ENCODE results near the gene PLEKHA8.
A peak's percentile ranks its signal among the peaks of the same experiment; 100 is the strongest.

Gene PLEKHA8

DNA sequence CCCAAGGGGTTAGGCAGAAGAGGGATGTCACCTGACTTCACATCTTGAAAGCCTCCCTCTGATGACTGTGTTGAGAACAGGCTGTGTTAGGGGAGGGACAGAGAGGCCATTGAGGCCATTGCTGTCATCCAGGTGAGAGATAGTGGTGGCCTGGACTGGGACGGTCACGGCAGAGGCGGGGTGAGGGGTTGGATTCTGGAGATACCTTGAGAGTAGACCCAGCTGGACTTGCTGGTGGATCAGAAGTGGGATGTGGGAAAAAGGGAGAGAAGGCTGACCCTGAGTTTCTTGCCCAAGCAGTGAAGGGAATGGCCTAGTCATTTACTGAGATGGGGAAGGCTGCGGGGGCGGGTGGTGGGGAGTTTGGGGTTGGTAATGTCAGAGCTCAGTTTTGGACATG is 120.2 kb downstream of the PLEKHA8 start:
- DNase-seq: no peak

DNA sequence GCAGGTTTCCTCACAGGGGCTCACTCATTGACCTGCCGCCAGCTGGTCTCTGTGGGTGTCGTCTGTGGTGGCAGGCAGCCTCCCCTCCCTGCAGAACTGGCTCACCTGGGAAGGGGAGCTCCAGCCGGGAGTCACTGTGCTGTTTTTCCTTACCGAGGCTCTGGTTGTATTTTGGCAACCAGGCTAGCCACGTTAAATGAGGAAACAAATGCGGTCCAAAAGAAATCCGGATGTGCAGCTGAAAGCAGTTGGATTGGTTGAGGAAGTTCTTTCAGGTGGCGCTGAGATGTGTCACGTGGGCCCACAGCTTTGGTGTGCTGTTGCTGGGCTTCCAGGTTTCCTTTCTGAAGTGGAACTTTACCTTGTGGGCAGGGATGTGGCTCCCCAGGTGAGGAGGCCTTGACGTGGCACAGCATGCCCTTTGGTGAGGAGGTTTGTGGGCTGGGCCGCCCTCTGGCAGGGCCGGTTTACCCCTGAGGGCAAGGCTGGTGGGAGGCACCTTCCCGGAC is 120.8 kb downstream of the PLEKHA8 start:
- no peak for DNase-seq

DNA sequence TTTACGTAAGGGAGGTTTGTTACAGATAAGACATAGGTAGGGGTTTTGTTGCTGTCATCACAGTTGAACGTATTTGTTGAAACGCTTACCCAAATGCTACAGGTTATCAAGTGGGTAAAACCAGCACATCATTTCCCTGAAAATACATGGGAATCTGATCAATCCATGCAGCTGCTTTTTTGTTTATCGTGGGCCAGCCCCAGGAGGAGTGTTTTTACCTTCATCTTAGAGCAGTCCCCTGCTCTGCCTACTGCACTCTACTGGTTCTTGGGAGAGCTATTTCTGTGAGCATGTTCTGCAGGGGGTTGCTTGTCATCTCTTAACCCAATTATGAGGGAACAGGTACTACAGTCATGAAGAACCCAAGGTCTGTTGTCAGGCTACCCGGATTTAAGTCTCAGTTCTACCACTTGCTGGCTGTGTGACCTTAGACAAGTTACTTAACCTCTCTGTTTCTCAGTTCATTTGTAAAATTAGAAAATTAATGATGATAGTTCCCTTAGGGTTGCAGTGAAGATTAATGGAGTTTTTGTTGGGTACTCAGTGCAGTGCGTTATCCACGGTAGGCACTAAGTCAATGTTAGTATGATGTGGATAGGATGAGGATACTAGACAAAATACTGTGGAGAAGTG is 121.5 kb downstream of the PLEKHA8 start:
- DNase-seq: no peak

DNA sequence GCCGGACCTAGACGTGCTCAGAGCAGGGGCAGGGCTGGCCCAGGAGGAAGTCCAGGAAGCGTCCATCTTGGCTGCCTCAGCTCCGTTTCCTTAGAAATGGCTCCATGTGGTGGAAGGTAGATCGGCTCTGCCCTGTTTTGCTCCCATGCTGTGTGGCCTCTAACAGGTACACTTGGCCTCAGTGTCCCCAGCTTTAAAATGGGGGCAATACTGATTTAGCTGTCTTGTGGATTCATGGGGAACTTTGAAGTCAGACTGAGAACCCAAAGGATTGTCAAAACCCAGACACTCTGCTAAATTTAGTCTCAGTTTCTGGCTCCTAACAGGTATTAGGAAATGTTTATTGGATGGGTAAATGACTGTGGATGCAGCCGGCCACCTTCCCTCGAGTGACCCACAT is 122.5 kb downstream of the PLEKHA8 start:
- no peak for DNase-seq

DNA sequence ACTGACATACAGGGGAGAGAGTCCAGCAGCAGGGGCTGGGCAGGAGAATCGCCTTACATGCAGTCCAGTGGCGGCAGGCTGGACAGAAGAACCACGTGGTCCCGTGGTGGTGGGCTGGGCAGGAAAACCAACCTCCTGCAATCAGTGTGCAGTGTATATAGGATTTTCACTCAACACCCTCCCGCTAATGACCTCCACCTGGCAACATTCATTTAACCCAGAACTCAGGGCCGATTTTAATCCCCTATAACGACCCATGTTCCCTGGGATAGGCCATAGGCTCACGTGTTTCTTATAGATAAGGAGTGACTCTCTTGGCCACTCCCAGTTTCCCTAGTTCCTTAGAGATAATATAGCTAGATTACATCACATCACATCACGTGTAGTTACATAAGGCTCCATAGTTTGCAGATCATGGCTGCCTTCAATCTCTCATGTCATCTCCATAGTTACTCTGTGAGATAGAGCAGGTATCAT is 125.9 kb downstream of the PLEKHA8 start:
- DNase-seq: no peak

DNA sequence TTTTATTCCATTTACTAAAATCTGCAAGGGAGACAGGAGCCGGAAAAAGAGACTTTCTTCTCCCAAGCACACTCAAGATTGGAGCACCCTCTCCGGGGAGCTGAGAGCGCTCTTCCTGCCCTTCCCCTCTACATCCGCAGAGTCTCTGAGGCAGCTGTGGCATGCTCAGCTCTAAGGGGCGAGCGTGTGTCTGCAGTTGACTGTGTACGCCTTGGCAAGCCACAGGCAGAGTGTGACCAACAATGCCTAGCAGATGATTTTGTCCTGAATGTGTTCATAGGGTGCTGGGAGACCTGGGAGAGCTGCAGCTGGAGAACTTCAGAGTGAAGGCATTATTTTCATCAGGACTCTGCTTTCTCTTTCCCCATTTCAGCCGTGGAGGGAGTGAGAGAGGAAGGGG is 127.3 kb downstream of the PLEKHA8 start:
- DNase-seq: no peak

DNA sequence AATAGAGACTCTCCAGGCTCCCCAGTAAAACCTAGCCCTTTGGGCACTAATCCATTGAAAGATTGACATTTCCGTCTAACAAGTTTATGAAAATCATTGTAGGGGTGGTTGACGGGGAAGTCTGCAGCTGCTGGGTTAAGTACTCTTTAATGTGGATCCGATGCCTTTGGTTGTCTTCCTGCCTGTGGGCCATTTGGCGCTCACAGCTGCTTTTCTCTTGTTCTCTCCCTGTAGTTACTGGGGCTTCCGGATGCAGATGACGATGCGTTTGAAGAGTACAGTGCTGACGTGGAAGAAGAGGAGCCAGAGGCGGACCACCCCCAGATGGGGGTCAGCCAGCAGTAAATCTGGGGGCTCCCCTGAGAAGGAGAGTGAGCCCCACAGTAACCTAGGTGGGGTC is 129.0 kb downstream of the PLEKHA8 start:
- no peak for DNase-seq

DNA sequence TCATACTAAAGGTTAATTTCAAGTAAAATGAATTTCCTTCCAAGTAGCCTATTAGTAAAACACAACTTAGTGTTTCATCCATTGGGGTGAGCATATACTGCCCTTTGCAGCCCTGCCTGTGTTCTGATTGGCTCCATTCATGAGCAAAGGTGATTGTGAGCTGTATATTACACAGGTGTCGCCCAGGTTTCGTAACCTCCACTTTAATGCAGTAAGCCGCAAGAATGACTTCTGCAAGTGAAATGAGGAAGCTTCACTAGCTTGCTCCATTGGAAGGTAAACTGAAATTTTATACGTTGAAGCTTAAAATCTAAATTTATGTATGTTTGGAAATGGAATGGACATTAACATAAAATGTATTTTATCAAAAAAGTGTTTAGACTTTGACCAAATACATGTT is 131.0 kb downstream of the PLEKHA8 start:
- DNase-seq: no peak

DNA sequence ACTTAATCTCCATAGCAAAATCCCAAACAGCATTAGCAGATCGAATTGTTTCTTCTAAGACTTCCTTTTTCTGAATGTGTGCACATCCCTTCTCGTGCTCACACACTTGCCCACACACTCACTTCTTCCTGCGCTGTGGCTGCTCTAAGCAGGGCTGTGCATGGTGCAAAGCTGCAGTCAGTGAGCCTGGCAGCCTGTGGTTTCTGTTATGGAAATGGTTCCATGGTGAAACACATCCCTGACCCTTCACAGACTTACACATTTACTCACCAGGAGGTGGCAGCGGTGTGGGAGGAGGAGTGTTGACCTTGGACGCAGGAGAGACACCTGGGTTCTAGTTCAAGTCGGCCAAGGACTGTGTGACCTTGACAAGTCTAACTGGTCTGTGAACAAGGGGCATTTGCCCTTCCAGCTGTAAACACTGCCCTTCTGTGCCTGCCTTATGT is 131.5 kb downstream of the PLEKHA8 start:
- peak; percentile 68 for DNase-seq

DNA sequence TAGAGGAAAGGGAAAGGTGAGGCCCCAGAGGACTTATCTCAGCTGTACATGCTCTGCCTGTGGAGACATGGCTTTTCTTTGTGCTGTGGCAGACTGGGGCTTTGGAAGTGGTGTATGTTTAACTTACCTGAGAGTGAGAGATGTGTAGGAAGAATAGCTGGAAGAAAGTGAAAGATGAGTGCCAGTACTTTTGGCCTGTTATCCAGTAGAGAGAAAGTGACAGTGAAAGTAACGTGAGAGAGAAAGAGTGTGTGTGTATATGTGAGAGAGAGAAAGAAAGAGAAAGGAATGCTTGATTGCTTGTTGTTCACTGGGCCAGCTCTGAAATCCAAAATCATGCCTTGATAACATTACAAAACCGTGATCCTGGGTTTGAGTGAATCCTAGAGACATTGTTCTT is 132.1 kb downstream of the PLEKHA8 start:
- DNase-seq: no peak

DNA sequence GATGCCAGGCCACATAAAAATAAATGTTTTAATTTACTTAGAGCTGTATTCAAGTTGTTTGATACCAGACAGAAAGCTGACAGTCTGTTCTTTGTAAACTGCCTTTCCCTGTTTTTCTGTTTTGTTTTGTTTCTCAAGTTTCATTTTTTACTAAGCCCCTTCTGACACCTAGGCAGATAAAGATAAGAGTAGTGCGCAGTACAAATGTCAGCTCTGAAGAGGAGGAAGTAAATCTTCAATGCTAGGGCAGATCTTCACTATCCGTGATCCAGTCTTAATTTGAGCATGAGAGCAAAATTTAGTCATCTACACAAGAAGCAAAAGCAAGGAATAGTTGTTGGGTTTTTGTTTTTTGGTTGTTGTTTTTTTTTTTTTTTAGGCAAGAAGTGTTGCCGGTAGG is 133.9 kb downstream of the PLEKHA8 start:
- DNase-seq: no peak

DNA sequence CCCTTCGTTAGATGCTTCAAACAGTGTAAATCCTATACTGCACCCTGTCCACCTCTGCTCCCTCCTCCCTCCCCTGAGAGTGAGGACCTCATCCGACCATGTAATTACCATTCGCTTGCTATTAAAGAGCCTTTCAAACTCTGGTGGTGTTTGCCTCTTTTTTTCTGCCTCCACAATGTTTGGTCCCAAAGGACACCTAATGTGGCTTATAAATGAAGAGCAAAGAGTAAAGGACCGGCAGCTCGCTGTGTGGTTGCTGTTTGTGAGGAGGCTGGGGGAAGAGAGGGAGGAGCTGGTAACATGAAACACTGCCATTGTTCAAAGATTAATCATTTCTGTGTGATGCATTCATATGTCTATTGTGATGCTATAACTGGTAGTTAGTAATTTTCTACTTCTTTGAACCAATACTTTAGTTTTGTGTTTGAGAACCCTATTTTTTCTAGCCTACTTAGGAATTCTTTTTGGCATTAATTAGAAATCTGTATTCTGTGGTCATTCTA is 134.5 kb downstream of the PLEKHA8 start:
- no peak for DNase-seq

DNA sequence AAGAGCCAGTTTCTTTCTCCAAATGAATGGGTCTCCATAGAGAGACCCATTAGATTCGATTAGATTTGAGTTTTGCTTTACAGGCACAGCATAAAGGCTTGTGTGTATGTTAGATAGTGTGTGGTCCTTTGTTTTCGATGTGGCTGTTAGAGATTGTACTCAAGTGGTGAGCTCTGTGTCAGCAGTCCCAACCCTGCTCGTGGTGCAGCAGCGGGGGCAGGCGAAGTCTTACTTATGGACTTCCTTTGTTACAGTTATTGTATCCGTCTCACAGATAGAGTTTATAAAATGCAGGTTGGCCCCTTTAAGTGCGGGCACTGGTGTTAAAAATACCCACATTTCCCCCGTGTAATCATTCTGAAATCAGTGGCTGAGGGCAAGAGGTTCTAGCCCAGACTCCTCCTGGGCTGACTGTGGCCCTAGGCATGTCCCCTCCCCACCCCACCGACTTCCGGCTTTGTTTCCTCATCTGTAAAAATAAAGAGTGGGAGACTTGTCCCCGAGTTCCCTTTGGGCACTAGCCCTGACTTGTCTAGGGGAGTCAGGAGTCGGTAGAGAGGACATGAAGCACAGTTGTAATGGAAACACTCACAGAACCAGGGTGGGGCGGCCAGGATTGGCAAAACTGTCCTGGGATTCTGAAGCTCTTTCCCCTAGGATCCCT is 135.2 kb downstream of the PLEKHA8 start:
- DNase-seq: no peak

DNA sequence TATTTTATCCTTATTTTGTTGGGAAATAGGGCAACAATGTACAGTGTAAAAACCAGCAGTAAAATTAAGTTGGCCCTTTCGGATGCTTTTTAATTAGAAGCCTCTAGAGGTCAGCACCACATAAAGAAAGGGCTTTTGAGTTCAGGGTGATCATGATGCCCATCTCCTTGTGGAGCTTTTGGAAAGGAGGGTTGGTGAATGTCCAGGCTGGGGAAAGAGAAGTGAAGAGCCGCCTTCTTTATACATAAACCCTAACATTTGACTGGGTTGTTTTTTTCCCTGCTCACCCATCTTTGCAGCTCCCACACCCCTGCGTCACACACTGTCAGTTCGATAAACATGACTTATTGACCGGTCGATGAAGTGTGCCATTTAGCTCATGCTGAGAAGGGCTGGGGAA is 136.4 kb downstream of the PLEKHA8 start:
- peak; percentile 88 for DNase-seq

DNA sequence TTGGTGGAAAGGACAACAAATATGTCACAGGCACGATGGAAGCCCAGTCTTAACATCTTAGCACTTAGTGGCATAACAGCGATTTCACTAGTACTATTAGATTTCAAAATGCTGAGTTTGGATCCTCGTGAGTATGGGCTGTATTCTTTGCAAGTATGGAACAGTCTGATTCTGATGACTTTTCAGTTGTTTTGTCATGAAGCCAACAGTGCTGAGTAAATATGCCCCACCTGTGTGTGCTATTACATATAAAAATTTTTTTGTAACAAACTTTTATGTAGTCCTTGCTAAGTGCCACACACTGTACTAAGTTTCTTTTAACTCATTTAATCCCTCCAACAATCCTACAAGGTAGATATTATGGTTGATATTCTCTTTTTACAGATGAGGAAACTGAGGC is 137.4 kb downstream of the PLEKHA8 start:
- no peak for DNase-seq

DNA sequence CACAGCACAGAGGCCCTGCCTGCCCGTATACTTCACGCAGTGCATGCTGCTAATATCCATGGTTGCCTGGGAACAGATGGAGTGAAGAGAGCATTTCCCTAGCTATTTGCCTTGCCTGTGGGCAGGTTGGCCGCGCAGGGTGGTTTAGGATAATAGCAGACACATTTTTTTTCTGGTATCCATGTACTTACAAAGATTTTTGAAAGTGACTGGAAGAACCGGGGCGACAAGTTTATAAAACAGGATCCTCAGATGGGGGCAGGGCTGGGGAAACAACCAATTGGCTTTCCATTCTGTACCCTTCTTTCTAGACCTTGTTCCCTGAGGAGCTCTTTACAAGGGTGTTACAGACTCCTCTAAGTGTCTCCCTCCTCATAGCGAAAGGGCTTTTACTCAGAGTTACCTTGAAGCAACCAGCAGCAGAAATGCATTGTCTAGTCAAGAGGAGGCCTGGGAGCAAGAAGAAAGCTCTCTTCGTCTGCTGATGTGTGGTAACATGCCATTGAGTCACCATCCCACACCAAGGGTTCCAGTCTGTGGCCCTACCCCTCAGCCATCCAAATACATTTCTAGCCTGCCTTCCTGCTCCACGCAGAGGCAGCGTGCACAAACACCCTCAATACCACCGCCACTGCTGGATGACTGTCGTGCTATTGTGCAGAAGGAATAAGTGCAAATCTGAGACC is 138.1 kb downstream of the PLEKHA8 start:
- DNase-seq: peak; percentile 67

DNA sequence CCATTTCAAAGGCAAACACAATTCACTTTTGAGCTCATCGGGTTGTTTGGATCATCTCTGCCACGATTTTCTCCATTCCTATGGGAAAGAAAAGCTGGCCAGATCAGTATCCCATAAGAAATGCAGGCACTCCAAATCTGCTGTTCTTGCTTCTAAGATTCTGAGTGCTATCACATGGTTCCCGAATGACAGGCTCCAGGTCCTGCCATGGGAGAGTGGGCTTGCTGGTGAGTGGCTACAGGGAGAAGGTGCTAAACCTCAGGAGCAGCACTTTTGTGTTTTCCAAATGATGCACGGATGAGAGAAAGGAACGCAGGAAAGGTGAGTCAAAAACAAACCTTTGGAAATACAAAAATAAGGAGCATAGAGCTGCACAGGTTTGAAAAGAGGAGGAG is 138.6 kb downstream of the PLEKHA8 start:
- no peak for DNase-seq

DNA sequence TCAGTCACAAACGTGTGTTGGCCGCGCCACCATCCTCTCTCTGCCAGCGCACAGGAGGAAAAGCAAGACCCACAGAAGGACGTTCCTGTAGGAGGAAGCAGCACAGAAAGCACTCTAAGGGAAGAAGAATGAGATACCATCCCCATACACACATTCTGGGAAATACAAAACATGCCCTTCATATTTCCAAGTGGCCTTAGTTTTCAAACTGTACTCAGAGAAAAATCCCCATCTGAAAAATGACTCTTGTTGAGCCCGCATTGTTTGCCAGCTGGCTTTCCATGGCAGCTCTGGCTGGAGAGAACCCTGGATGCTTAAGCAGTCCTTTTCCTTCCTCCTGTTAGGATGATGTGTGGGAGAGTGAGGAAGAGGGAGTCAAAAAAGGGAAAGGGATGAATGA is 139.7 kb downstream of the PLEKHA8 start:
- DNase-seq: no peak

DNA sequence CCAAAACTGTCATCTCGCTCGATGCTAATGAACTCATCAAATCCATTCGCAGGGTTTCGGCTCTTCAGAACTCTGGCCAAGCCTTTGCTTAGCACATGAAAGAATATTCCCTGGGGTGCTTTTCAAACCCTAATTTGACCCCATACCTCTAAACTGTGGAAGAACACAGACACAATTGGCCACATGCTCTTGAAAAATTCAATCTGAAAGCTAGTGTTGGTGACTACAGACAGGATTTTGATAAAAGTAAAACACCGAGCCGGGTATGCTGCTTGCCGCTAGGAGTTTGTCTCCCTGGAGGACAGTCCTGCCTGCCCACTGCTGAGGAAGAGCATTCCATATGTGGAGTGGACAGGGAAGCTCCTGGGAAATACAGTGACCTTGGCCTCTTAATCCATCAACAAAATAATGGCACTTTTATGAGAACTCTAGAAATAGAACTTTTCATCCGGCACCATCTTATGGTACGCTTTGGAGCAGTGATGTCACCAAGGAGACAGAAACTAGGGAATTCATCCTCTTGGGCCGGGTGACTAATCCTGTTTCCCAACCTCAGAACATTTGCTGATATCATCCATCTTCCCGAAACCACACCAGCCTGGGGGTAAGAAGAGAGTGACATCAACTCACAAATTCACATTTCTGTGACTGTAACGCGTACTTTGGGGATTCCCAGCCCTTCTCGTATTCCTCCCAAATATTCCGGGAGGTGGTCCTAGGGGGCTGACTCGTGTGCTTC is 140.8 kb downstream of the PLEKHA8 start:
- DNase-seq: no peak

DNA sequence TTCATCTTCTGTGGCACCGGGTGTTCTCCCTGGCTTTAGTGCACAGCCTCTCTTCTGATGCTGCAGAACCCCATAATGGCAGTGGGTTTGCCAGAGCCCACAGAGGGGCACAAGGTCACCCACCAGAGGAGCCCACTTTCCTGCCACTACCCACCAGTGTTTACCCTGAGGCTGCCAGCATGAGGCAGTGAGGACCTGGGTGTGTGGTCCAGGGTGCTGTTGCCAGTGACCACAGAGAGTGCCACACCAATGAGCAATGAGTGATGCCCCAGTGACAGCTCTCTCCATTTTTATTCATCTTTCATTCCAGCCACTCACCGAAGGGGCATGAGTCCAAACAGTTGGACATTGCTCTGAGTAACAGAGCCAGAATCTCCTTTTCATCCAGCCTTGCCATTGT is 141.4 kb downstream of the PLEKHA8 start:
- DNase-seq: no peak

DNA sequence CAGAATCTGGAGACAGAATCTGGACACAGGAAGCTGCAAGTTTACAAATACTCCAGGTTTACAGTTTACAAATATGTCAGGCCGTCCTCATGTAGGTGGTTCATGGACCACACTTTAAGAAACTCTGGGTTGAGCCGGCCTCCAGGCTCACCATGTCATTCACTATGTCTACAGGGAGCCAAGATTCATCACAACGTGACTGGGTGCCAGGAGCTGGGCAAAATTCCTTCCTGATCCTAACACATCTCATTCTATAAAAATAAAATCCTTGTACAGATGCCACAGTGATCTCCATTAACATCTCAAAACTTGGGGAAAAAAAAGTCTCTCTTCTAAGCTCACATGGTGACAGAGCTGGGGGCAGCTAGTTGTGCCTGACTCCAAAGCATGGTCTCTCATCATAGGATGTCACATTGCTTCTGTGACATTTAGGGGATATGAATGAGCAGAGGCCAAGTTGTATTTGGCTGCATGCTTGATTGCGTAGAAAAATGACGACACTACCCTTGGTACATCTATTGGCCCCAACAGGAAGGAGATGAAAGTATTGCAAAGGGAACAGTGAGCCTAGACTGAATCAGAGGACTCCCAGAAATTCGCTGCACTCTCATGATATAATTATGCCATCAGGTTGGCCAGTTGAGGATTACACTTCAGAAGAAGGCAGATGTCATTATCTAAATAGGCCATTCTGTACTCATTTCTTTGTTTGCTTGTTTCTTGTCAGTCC is 142.4 kb downstream of the PLEKHA8 start:
- DNase-seq: no peak

DNA sequence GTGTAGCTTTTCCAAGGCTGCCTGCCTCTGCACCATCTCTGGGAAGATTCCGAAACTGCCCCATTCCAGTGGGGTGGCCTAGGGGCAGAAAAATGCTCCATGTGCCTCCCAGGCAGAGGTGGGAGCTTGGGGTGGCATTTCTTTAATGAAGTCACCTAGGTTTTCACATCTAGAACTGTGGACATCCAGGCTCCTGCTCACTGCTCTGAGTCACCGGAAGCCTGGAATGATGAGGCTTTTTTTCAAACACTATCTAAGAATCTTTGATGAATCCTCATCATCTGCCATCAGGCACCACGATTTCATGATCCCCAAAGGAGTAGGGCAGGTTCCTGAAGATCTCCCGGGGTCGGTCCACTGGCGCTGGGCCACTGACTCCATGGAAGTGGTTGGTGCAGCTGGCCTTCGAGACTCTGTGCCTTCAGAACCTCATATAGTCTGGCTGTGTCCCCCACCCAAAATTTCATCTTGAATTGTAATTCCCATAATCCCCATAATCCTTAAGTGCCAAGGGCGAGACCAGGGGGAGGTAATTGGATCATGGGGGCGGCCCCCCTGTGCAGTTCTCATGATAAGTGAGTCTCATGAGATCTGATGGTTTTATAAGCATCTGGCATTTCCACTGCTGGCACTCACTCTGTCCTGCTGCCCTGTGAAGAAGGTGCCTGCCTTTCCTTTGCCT is 143.7 kb downstream of the PLEKHA8 start:
- peak; percentile 30 for DNase-seq
